ENCODE data around the gene SGMS1. TPM values are rescaled to one million over a fixed set of nuclear protein-coding genes. Genes with fewer than 3 reads are reported as not detected.
A peak's percentile ranks its signal among the peaks of the same experiment; 100 is the strongest.

Gene SGMS1
- total RNA-seq, 1 donor from 2014 or later: 25.6 TPM

DNA sequence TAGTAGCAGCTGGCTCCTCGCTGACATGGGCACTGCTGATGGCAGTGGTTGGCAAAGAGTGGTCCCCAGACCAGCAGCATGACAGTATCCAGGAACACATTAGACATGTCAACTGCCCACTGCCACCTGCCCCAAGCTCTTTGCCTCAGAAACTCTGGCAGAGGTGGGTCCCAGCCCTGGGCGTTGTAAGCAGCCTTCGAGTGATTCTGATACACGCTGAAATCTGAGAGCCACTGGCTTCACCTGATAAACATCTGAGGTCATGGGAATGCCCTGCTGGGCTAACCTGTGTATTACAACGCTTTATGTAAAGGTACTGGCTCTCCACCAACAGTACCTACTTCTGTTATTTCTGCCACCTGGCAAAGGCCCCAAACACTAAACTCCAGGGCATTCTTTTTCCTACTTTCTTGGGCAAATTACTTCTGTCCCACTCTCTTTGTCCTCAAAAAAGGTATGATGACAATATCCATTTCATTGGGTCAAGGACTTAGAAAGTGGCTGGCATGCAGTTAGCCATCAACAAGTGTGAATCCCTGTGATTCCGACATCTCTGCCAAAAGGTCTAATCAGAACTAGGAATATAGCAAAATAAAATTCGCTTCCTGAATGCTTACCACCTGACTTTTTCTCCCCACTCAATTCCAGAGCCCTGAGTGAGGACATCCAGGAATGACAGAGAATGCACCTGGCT, 9.2 kb downstream of the SGMS1 start:
- H3K36me3 Mint-ChIP-seq (ENCODE audit: low read depth, unreplicated experiment): peaks cover 3% of the 10 kb centered on the region
- no peaks in the 10 kb centered on the region for H3K9me3 Mint-ChIP-seq (ENCODE audit: unreplicated experiment)
- TF ChIP-seq, protein P1, sequence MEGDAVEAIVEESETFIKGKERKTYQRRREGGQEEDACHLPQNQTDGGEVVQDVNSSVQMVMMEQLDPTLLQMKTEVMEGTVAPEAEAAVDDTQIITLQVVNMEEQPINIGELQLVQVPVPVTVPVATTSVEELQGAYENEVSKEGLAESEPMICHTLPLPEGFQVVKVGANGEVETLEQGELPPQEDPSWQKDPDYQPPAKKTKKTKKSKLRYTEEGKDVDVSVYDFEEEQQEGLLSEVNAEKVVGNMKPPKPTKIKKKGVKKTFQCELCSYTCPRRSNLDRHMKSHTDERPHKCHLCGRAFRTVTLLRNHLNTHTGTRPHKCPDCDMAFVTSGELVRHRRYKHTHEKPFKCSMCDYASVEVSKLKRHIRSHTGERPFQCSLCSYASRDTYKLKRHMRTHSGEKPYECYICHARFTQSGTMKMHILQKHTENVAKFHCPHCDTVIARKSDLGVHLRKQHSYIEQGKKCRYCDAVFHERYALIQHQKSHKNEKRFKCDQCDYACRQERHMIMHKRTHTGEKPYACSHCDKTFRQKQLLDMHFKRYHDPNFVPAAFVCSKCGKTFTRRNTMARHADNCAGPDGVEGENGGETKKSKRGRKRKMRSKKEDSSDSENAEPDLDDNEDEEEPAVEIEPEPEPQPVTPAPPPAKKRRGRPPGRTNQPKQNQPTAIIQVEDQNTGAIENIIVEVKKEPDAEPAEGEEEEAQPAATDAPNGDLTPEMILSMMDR (IDR thresholded peaks at IDR 0.05; ENCODE audit: insufficient read depth, low read depth, low read length): peak; percentile 7
- no peak for TF ChIP-seq EZH2 (IDR thresholded peaks at IDR 0.05; ENCODE audit: insufficient read depth, low read length)
- no peaks in the 10 kb centered on the region for H3K27me3 Mint-ChIP-seq (ENCODE audit: low read depth, unreplicated experiment)
- H3K27me3 ChIP-seq (ENCODE audit: insufficient read depth, low read length): no peaks in the 10 kb centered on the region
- no peak overlapping the region for H2AFZ ChIP-seq (ENCODE audit: low read depth, low read length)
- no peak for FAIRE-seq
- H3K4me2 ChIP-seq (ENCODE audit: low read length): no peak overlapping the region
- H3K4me1 ChIP-seq (ENCODE audit: insufficient read depth, low read length): no peaks in the 10 kb centered on the region
- H3K9ac ChIP-seq (ENCODE audit: low read length): no peak overlapping the region
- H3K9me3 ChIP-seq (ENCODE audit: insufficient read depth, low read depth, low read length): no peaks in the 10 kb centered on the region
- peaks cover 14% of the 10 kb centered on the region for H3K4me1 Mint-ChIP-seq (ENCODE audit: low read depth, unreplicated experiment)
- H3K36me3 ChIP-seq (ENCODE audit: insufficient read depth, low read length): no peaks in the 10 kb centered on the region
- H4K20me1 ChIP-seq (ENCODE audit: insufficient read depth, low read length): peaks cover 72% of the 10 kb centered on the region
- H3K4me3 Mint-ChIP-seq (ENCODE audit: unreplicated experiment): no peak overlapping the region
- peaks cover 34% of the 10 kb centered on the region for H3K79me2 ChIP-seq (ENCODE audit: insufficient read depth, low read length)
- H3K4me3 ChIP-seq (ENCODE audit: insufficient read depth, low read depth, low read length): no peak overlapping the region
- DNase-seq (ENCODE audit: low read depth): no peak
- H3K27ac Mint-ChIP-seq (ENCODE audit: unreplicated experiment): no peak overlapping the region
- no peak overlapping the region for H3K27ac ChIP-seq (ENCODE audit: low read depth, low read length)

DNA sequence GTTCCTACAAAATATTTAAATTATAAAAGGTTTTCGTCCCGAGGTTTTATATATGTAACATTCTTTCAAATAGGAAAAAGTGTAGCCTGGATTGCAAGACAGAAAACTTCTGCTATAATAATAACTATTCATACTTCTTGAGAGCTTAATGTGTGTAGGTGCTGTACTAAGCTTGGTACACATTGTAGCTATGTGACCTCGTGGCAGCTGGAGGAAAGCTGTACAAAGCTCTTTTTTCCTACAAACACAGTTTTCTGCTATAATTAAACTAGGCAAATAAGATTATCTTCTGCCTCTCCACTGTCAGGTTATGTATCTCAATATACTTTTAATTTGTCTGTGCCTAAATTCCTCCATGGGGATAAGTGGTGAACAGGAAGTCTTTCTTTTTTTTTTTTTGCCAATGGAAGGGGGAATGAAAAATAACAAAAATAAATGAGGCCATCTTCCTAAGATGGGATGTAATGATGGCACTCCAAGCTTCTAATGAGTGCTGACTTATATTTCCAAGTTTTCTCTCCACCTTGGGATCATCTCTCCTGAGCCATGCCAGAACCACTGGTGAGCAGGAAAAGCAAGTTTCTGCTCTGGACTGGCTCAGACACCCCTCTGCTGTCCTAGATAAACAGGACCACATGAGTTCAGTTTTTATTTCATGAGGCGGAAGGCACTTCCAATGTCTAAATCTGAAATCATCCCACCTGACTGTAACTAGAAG, 9.9 kb downstream of the SGMS1 start:
- TF ChIP-seq, protein P1 (IDR thresholded peaks at IDR 0.05; ENCODE audit: insufficient read depth, low read depth, low read length): no peak
- TF ChIP-seq EZH2 (IDR thresholded peaks at IDR 0.05; ENCODE audit: insufficient read depth, low read length): no peak
- peaks cover 28% of the 10 kb centered on the region for H3K79me2 ChIP-seq (ENCODE audit: insufficient read depth, low read length)
- no peaks in the 10 kb centered on the region for H3K36me3 ChIP-seq (ENCODE audit: insufficient read depth, low read length)
- Mint-ChIP-seq H3K27ac (ENCODE audit: unreplicated experiment) (peak overlapping the region; percentile 44), H3K36me3 (ENCODE audit: low read depth, unreplicated experiment) (peaks cover 3% of the 10 kb centered on the region), H3K4me3 (ENCODE audit: unreplicated experiment) (no peak overlapping the region), H3K4me1 (ENCODE audit: low read depth, unreplicated experiment) (peaks cover 12% of the 10 kb centered on the region), H3K9me3 (ENCODE audit: unreplicated experiment) (no peaks in the 10 kb centered on the region), H3K27me3 (ENCODE audit: low read depth, unreplicated experiment) (no peaks in the 10 kb centered on the region)
- peaks cover 69% of the 10 kb centered on the region for H4K20me1 ChIP-seq (ENCODE audit: insufficient read depth, low read length)
- no peak overlapping the region for H3K9ac ChIP-seq (ENCODE audit: low read length)
- DNase-seq (ENCODE audit: low read depth) (no peak), FAIRE-seq (no peak)
- no peak overlapping the region for H3K4me2 ChIP-seq (ENCODE audit: low read length)
- H3K27me3 ChIP-seq (ENCODE audit: insufficient read depth, low read length): no peaks in the 10 kb centered on the region
- H3K9me3 ChIP-seq (ENCODE audit: insufficient read depth, low read depth, low read length): no peaks in the 10 kb centered on the region
- H2AFZ ChIP-seq (ENCODE audit: low read depth, low read length): no peak overlapping the region
- H3K4me3 ChIP-seq (ENCODE audit: insufficient read depth, low read depth, low read length): no peak overlapping the region
- no peaks in the 10 kb centered on the region for H3K4me1 ChIP-seq (ENCODE audit: insufficient read depth, low read length)
- no peak overlapping the region for H3K27ac ChIP-seq (ENCODE audit: low read depth, low read length)

DNA sequence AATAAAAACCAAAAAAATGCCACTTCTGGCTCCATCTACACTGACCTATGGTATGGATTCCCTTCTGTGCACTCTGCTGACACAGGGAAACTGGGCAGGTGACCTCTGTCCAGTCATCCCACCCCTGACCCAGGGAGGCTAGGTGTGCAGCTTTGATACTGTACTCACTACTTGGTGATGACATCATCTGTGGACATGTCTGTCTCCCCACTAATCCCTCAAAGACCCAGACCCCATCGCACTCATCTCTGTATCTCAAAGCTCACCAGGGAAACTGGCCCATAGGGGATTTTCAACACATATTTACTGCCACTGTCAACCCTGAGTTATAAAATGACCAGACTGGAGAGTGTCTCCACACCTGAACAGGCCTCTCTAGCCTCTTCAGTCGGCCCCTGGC, 10.6 kb downstream of the SGMS1 start:
- no peak for DNase-seq (ENCODE audit: low read depth)
- peaks cover 69% of the 10 kb centered on the region for H4K20me1 ChIP-seq (ENCODE audit: insufficient read depth, low read length)

More for the DNA sequence above, 10.6 kb downstream of the SGMS1 start:
- Histone ChIP-seq H3K9ac (ENCODE audit: low read length) (no peak overlapping the region), H3K4me2 (ENCODE audit: low read length) (no peak overlapping the region), H3K27ac (ENCODE audit: low read depth, low read length) (no peak overlapping the region), H3K4me3 (ENCODE audit: insufficient read depth, low read depth, low read length) (no peak overlapping the region), H2AFZ (ENCODE audit: low read depth, low read length) (no peak overlapping the region), H3K79me2 (ENCODE audit: insufficient read depth, low read length) (peaks cover 21% of the 10 kb centered on the region), H3K4me1 (ENCODE audit: insufficient read depth, low read length) (no peaks in the 10 kb centered on the region), H3K36me3 (ENCODE audit: insufficient read depth, low read length) (no peaks in the 10 kb centered on the region), H3K9me3 (ENCODE audit: insufficient read depth, low read depth, low read length) (no peaks in the 10 kb centered on the region), H3K27me3 (ENCODE audit: insufficient read depth, low read length) (no peaks in the 10 kb centered on the region)
- Mint-ChIP-seq H3K4me3 (ENCODE audit: unreplicated experiment) (no peak overlapping the region), H3K4me1 (ENCODE audit: low read depth, unreplicated experiment) (peaks cover 12% of the 10 kb centered on the region), H3K27ac (ENCODE audit: unreplicated experiment) (peak overlapping the region; percentile 66), H3K9me3 (ENCODE audit: unreplicated experiment) (no peaks in the 10 kb centered on the region), H3K36me3 (ENCODE audit: low read depth, unreplicated experiment) (peaks cover 3% of the 10 kb centered on the region), H3K27me3 (ENCODE audit: low read depth, unreplicated experiment) (no peaks in the 10 kb centered on the region)
- FAIRE-seq: no peak
- TF ChIP-seq EZH2 (IDR thresholded peaks at IDR 0.05; ENCODE audit: insufficient read depth, low read length): no peak
- TF ChIP-seq, protein P1 (IDR thresholded peaks at IDR 0.05; ENCODE audit: insufficient read depth, low read depth, low read length): no peak
